Ecto neural progenitor cell (in vitro differentiated cells): ENCODE results near the gene HPX.

ENCODE experiments used
- DNase-seq: peaks from one replicate; pipeline ENCODE4 v3.0.0-alpha.2; 2018; ENCODE audit warnings: low spot score

HPX gene

DNA sequence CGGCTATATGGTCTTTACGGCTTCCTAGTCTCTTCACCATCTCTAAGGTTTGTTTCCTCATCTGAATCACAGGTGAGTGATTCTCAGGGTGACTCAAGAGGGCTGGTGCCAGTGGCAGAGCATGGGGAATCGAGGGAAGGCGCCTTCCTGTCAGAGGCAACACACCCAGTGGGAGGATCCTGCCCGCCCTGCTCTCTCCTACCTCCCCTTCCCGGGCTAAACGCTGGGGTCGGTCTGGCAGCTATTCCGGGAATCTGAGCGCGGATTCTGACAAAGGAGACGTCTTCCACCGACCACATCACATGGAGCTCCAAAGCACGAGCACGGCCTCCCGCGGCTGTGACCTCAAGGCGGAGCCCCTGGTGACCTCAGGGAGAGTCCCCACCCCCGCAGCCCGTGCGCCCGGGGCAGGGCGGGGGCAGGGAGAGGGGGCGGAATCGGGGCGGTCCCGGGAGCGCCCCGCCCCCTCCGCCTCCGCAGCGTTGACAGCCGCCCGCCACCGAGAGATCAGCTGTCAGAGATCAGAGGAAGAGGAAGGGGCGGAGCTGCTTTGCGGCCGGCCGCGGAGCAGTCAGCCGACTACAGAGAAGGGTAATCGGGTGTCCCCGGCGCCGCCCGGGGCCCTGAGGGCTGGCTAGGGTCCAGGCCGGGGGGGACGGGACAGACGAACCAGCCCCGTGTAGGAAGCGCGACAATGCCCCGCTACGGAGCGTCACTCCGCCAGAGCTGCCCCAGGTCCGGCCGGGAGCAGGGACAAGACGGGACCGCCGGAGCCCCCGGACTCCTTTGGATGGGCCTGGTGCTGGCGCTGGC lies 50.7 kb downstream of the HPX start, which contains the start of gene SMPD1:
Gene SMPD1, plus strand, starts transcription at position 570 of the 813 bp plus-strand sequence. Its CDS starts 125 bp downstream, at position 695.
- peak; percentile 95 for DNase-seq

DNA sequence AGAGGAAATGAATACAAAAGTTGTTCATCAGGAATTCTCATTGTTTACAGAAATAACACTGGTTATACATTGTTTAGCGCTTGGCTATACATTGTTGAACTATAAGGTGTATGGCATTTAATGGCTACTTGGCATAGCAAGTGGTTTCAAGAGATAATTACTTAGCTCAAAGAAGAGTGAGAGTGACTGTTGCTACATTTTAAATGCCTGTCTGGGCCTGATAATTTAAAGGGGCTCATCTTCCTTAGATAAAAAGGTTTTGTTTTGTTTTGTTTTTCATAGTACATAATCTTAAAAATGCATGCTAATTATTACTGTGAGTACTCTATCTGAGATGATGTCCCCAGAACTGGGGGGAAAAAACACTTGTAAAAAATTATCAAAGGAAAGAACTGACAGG lies 52.0 kb downstream of the HPX start:
- DNase-seq, result no peak

DNA sequence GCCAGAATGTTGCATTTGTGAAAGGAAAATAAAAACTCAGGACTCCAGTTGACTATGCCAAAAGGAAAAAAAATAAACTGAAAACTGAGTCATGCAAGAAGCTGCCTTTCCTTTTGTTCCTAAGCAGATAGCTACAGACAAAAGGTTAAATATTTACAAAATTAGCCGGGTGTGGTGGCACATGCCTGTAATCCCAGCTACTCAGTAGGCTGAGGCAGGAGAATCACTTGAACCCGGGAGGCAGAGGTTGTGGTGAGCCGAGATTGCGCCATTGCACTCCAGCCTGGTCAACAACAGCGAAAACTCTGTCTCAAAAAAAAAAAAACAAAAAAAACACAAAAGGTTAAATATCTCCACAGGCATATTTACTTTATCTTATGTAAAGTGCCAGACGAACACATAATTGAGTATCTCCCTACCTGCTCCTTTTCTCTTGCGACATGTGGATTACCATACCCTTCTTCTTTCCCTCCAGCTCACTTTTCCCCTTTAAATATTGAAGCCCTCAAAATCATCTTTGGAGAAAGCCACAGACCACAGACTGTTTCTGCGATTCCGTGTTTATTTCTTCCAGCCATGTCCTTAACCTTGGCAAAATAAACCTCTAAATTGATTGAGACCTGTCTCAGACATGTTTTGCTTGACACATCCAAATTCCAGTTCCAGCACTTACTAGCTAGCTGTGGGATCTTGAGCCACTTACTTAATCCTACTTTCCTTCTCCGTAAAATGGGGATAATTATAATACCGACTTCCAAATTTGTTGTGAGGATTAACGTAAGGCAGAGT lies 52.8 kb downstream of the HPX start:
- no peak for DNase-seq

DNA sequence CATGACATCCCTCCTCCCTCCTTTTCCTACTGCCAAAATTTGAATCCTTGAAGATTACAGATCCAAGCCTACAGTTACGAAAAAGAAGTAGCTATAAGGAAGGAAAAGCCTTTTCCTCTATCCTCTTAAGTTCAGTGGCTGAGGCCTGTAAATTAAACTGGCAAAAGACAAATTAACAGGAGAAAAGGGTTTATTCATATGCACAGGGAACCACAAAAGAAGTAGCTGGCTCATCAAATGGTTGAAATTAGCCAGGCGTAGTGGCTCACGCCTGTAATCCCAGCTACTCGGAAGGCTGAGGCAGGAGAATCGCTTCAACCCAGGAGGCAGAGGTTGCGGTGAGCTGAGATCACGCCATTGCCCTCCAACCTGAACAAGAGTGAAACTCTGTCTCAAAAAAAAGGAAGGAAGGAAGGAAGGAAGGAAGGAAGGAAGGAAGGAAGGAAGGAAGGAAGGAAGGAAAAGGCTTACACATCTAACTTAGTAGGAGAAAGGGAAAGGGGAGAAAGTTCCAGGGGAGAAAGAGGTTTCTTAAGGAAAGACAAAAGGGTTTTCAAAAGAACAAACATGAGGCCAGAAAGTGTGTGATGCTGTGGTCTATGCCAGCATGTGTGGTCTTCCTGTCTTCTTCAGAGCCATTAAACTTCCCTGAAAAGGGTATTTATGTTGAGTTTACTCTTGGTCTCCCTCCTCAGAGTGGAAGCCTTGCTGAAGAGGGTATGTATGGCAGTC lies 55.6 kb downstream of the HPX start:
- no peak for DNase-seq
